HEK293 (cell line): ENCODE data around the gene ANO2.

Source experiments
- CTCF ChIA-PET: fragments of 350-600 bp; formaldehyde crosslinking; extraction: SDS; loops from one replicate; lab custom pipeline; 2021; ENCODE audit warnings: antibody characterized with exemption; lab: Yijun Ruan, JAX
- POLR2A ChIA-PET: fragments of 300-600 bp; formaldehyde crosslinking; extraction: SDS; loops from one replicate; lab custom pipeline; 2020; ENCODE audit warnings: antibody characterized with exemption, inconsistent platforms; lab: Yijun Ruan, JAX
- H3K27ac ChIP-seq: fragments of 200-500 bp; sonication (Bioruptor generic); 2 replicates; pipeline ENCODE4 v1.5.1; 2014; ENCODE audit warnings: low read depth, low read length, control low read depth, inconsistent platforms; ENCODE audit errors: extremely low read depth
- H3K36me3 ChIP-seq, 2 experiments: fragments of 200-500 bp in 1 of 2; sonication (Bioruptor generic) in 1 of 2; 1 replicate in 1 of 2; 2 replicates in 1 of 2; pipeline ENCODE4 v1.5.1; 2014 to 2017; ENCODE audit warnings: inconsistent platforms in 2 of 2, low read length in 2 of 2; ENCODE audit not compliant: control insufficient read depth in 2 of 2, insufficient read depth in 1 of 2
- H3K4me1 ChIP-seq: fragments of 200-500 bp; sonication (Bioruptor generic); 2 replicates; pipeline ENCODE4 v1.5.1; 2014; ENCODE audit warnings: mild to moderate bottlenecking, low read length, inconsistent platforms; ENCODE audit not compliant: control insufficient read depth, insufficient read depth
- H3K4me3 ChIP-seq: 2 replicates; pipeline ENCODE4 v1.5.1; 2011; ENCODE audit warnings: low read depth, mild to moderate bottlenecking, control low read depth, low read length, moderate library complexity
- H3K9me3 ChIP-seq: fragments of 200-500 bp; sonication (Bioruptor generic); 2 replicates; pipeline ENCODE4 v1.5.1; 2014; ENCODE audit warnings: low read depth, low read length, inconsistent platforms; ENCODE audit not compliant: control insufficient read depth, insufficient read depth
- ATF2 ChIP-seq: fragments of 450-650 bp; formaldehyde crosslinking; IDR thresholded peaks from 2 replicates; pipeline ENCODE4 v1.5.1; 2016; ENCODE audit warnings: missing biosample characterization, missing genetic modification characterization, low read depth
- GLIS1 ChIP-seq: fragments of 450-650 bp; formaldehyde crosslinking; IDR thresholded peaks from 2 replicates; pipeline ENCODE4 v1.5.1; 2016; ENCODE audit warnings: missing biosample characterization, missing genetic modification characterization
- OVOL3 ChIP-seq: fragments of 450-650 bp; formaldehyde crosslinking; IDR thresholded peaks from 2 replicates; pipeline ENCODE4 v1.5.1; 2016; ENCODE audit warnings: missing biosample characterization, missing genetic modification characterization
- PRDM4 ChIP-seq: fragments of 450-650 bp; formaldehyde crosslinking; IDR thresholded peaks from 2 replicates; pipeline ENCODE4 v1.5.1; 2017; ENCODE audit warnings: missing biosample characterization, missing genetic modification characterization
- SP2 ChIP-seq: fragments of 450-650 bp; formaldehyde crosslinking; IDR thresholded peaks from 2 replicates; pipeline ENCODE4 v1.5.1; 2016; ENCODE audit warnings: missing biosample characterization, missing genetic modification characterization
- SP3 ChIP-seq: fragments of 450-650 bp; formaldehyde crosslinking; IDR thresholded peaks from 2 replicates; pipeline ENCODE4 v1.5.1; 2016; ENCODE audit warnings: missing biosample characterization, missing genetic modification characterization
- YY2 ChIP-seq: fragments of 450-650 bp; formaldehyde crosslinking; IDR thresholded peaks from 2 replicates; pipeline ENCODE4 v1.5.1; 2016; ENCODE audit warnings: missing biosample characterization, missing genetic modification characterization
- ZBTB11 ChIP-seq: fragments of 450-650 bp; formaldehyde crosslinking; conservative IDR thresholded peaks from 2 replicates; pipeline ENCODE4 v1.5.1; 2016; ENCODE audit warnings: low read depth, missing biosample characterization, missing genetic modification characterization
- ZBTB48 ChIP-seq: fragments of 450-650 bp; formaldehyde crosslinking; IDR thresholded peaks from 2 replicates; pipeline ENCODE4 v1.5.1; 2016; ENCODE audit warnings: missing biosample characterization, missing genetic modification characterization
- ZNF157 ChIP-seq: fragments of 450-650 bp; formaldehyde crosslinking; IDR thresholded peaks from 2 replicates; pipeline ENCODE4 v1.5.1; 2016; ENCODE audit warnings: missing biosample characterization, missing genetic modification characterization
- ZNF184 ChIP-seq: fragments of 450-650 bp; IDR thresholded peaks from 2 replicates; pipeline ENCODE4 v1.5.1; 2018; ENCODE audit warnings: missing biosample characterization, mild to moderate bottlenecking, missing genetic modification characterization
- ZNF19 ChIP-seq: fragments of 450-650 bp; formaldehyde crosslinking; IDR thresholded peaks from 2 replicates; pipeline ENCODE4; 2016; ENCODE audit warnings: missing biosample characterization, missing genetic modification characterization, low read depth
- ZNF214 ChIP-seq: fragments of 450-650 bp; formaldehyde crosslinking; IDR thresholded peaks from 2 replicates; pipeline ENCODE4 v1.5.1; 2017; ENCODE audit warnings: missing biosample characterization, mild to moderate bottlenecking, missing genetic modification characterization, borderline replicate concordance
- ZNF266 ChIP-seq: fragments of 450-650 bp; formaldehyde crosslinking; IDR thresholded peaks from 2 replicates; pipeline ENCODE4 v1.5.1; 2016; ENCODE audit warnings: missing biosample characterization, missing genetic modification characterization, low read depth
- ZNF366 ChIP-seq: fragments of 450-650 bp; formaldehyde crosslinking; conservative IDR thresholded peaks from 2 replicates; pipeline ENCODE4 v1.5.1; 2016; ENCODE audit warnings: missing biosample characterization, missing genetic modification characterization
- ZNF530 ChIP-seq: fragments of 450-650 bp; formaldehyde crosslinking; IDR thresholded peaks from 2 replicates; pipeline ENCODE4 v1.5.1; 2016; ENCODE audit warnings: low read depth, missing biosample characterization, missing genetic modification characterization
- ZNF571 ChIP-seq: fragments of 450-650 bp; formaldehyde crosslinking; IDR thresholded peaks from 2 replicates; pipeline ENCODE4 v1.5.0; 2017; ENCODE audit warnings: missing biosample characterization, missing genetic modification characterization
- ZNF629 ChIP-seq: fragments of 450-650 bp; formaldehyde crosslinking; IDR thresholded peaks from 2 replicates; pipeline ENCODE4 v1.5.1; 2017; ENCODE audit warnings: missing biosample characterization, missing genetic modification characterization
- ZNF701 ChIP-seq: fragments of 450-650 bp; formaldehyde crosslinking; IDR thresholded peaks from 2 replicates; pipeline ENCODE4 v1.5.1; 2016; ENCODE audit warnings: missing biosample characterization, missing genetic modification characterization
- ZNF76 ChIP-seq: fragments of 450-650 bp; formaldehyde crosslinking; IDR thresholded peaks from 2 replicates; pipeline ENCODE4; 2016; ENCODE audit warnings: low read depth, missing biosample characterization, missing genetic modification characterization, borderline replicate concordance
- ZNF768 ChIP-seq: fragments of 450-650 bp; formaldehyde crosslinking; IDR thresholded peaks from 2 replicates; pipeline ENCODE4 v1.5.1; 2018; ENCODE audit warnings: missing biosample characterization, mild to moderate bottlenecking, missing genetic modification characterization
- ZNF792 ChIP-seq: fragments of 450-650 bp; formaldehyde crosslinking; IDR thresholded peaks from 2 replicates; pipeline ENCODE4 v1.5.1; 2016; ENCODE audit warnings: missing biosample characterization, missing genetic modification characterization
- ZSCAN23 ChIP-seq: fragments of 450-650 bp; formaldehyde crosslinking; IDR thresholded peaks from 2 replicates; pipeline ENCODE4 v1.5.1; 2016; ENCODE audit warnings: missing biosample characterization, missing genetic modification characterization

Gene ANO2

GRCh38 chr12:5523396-5524115 is 421.5 kb downstream of the ANO2 start (continued):
- TF ChIP-seq ZNF530 (tag by site-specific recombination) (no peak), ZNF629 (no peak), ZNF157 (tag by site-specific recombination) (no peak), ZNF184 (tag by site-specific recombination) (no peak)

- H3K4me1 ChIP-seq, result no peaks in the 10 kb centered on the region
- ChIA-PET POLR2A (no interaction called here), CTCF (interaction anchor here (0.6 to 0.8 kb wide), 2 partner anchors 12 to 94 kb away, joined by 3 read pairs; no protein-coding TSS in a partner anchor)
- no peaks in the 10 kb centered on the region for H3K36me3 ChIP-seq
- TF ChIP-seq ZNF266 (tag by site-specific recombination) (no peak), ZSCAN23 (tag by site-specific recombination) (no peak), YY2 (tag by site-specific recombination) (no peak), SP2 (tag by site-specific recombination) (no peak), PRDM4 (tag by site-specific recombination) (no peak), ZNF214 (tag by site-specific recombination) (no peak), ZNF76 (tag by site-specific recombination) (no peak), ZBTB11 (no peak), ZNF19 (no peak), ZNF792 (tag by site-specific recombination) (no peak), SP3 (tag by site-specific recombination) (no peak), OVOL3 (tag by site-specific recombination) (no peak), ZNF768 (no peak), ZNF701 (tag by site-specific recombination) (no peak), GLIS1 (tag by site-specific recombination) (no peak), ZBTB48 (no peak), ATF2 (tag by site-specific recombination) (no peak), ZNF366 (no peak), ZNF571 (no peak)
- H3K4me3 ChIP-seq, result no peak overlapping the region
- H3K9me3 ChIP-seq, result no peaks in the 10 kb centered on the region
- no peak overlapping the region for H3K27ac ChIP-seq
Observed at GRCh38 chr12:5522432-5523335, 422.4 kb downstream of the ANO2 start.
